ENCODE measurements around the gene SDC1.
A peak's percentile ranks its signal among the peaks of the same experiment; 100 is the strongest.
"Not testable (repeated sequence)": the region's sequence is repeated elsewhere in the genome, so short reads cannot be mapped to it uniquely, and the experiment has no call there.

The SDC1 gene

DNA sequence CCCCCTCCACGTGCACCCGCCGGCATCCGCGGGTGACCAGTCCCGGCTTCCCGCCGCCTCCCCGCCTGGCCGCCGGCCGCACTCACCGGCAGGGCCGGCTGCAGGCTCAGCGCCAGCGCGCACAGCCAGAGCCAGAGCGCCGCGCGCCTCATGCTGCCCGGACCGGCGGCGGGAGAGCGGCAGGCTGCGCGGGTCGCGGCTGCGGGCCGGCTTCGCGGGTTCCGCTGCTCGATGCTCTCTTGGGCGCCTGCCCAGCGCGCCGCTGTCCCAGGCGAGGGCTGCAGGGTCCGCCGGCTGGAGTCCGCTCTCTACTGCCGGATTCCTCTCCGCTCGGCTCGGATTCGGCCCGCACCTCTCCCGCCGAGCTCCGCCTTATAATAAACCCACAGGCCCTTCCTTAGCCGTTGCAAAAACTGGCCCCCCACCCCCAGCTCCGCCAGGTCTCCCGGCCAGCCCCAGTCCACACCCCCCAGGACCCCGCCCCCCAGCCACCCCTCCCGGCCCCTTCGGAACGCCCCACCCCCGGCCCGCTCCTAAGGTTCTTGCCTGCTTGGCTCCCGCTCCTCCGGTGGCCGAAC is at the start of gene SDC1:
TSS of gene SDC1 (minus strand) at position 415 of the 578 bp plus-strand sequence. CDS start at position 152, 263 bp downstream.
- no peaks in the 10 kb centered on the region for H3K36me3 Mint-ChIP-seq
- no peak for DNase-seq

DNA sequence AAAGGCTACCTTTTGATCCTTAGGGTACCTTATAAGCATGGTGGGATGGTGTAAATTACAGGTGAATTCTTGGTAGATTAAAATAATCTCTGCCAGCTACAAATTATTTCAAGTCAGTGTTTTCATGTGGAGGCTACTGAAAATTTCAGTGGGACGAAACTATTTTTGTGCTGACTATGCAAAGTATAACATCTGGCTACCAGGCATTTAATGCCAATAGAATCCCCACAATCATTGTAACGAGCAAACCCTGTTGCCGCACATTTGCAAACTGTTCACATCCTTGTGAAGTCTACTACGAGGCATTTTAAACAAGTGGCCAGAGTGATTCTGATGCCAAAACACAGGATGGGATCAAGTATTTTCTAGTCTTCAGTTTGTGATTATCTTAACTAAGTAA is 48.1 kb upstream of the SDC1 start:
- H3K36me3 Mint-ChIP-seq = peaks cover 37% of the 10 kb centered on the region
- H3K9me3 Mint-ChIP-seq = no peaks in the 10 kb centered on the region
- no peaks in the 10 kb centered on the region for H3K4me1 Mint-ChIP-seq
- CTCF ChIA-PET = no interaction called here
- DNase-seq = no peak
- H3K27me3 Mint-ChIP-seq = no peaks in the 10 kb centered on the region
- H3K4me3 Mint-ChIP-seq = no peak overlapping the region
- H3K27ac Mint-ChIP-seq = no peak overlapping the region

More for the DNA sequence above, at the start of gene SDC1:
- Mint-ChIP-seq H3K4me1 (peaks cover 10% of the 10 kb centered on the region), H3K9me3 (no peaks in the 10 kb centered on the region), H3K4me3 (peak within 1 kb of the TSS; percentile 55), H3K27ac (no peak within 1 kb of the TSS), H3K27me3 (peaks cover 81% of the 10 kb centered on the region)
- CTCF ChIA-PET = interaction anchor here (0.8 to 1.7 kb wide), 12 partner anchors 8 to 319 kb away, joined by 3 to 9 read pairs (median 4); no protein-coding TSS in a partner anchor

- H3K27me3 Mint-ChIP-seq, H3K27ac Mint-ChIP-seq, H3K4me1 Mint-ChIP-seq, H3K9me3 Mint-ChIP-seq, DNase-seq, H3K4me3 Mint-ChIP-seq: not testable (repeated sequence)
- peaks cover 47% of the 10 kb centered on the region for H3K36me3 Mint-ChIP-seq
- CTCF ChIA-PET = interaction anchor here (0.8 to 1.6 kb wide), 2 partner anchors 12 to 26 kb away, joined by 3 read pairs; no protein-coding TSS in a partner anchor
Measured at GRCh38 chr2:20268317-20268716, 43.4 kb upstream of the SDC1 start.

GRCh38 chr2:20267529-20267928 is 42.6 kb upstream of the SDC1 start:
- CTCF ChIA-PET = interaction anchor here (1.6 kb wide), 1 partner anchor 25 kb away, joined by 3 read pairs; no protein-coding TSS in a partner anchor
- no peak overlapping the region for H3K27ac Mint-ChIP-seq
- H3K36me3 Mint-ChIP-seq = peaks cover 43% of the 10 kb centered on the region
- H3K4me1 Mint-ChIP-seq = no peaks in the 10 kb centered on the region
- no peaks in the 10 kb centered on the region for H3K27me3 Mint-ChIP-seq
- H3K4me3 Mint-ChIP-seq = no peak overlapping the region
- H3K9me3 Mint-ChIP-seq = no peaks in the 10 kb centered on the region
- no peak for DNase-seq

DNA sequence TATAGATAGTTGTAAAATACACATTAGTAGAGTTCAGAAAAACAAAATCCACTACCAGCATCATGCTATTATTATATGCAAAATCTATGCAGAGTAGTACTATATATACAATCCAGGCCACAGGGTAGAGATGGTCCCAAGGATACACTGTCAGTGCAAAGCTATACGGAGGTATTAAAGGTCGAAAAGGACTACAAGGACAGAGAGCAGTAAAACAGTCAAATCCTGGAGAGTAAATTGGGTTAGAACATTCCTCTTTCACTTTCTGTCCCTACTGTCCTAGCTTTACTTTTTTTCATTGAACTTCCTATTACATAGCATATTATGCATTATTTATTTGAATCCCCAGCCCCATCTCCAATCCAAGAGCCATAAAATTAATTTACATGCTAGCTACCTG is 39.7 kb upstream of the SDC1 start:
- H3K9me3 Mint-ChIP-seq = no peaks in the 10 kb centered on the region
- DNase-seq = no peak
- CTCF ChIA-PET = no interaction called here
- H3K27ac Mint-ChIP-seq = peak overlapping the region; percentile 74
- H3K4me1 Mint-ChIP-seq = no peaks in the 10 kb centered on the region
- H3K27me3 Mint-ChIP-seq = no peaks in the 10 kb centered on the region
- peaks cover 37% of the 10 kb centered on the region for H3K36me3 Mint-ChIP-seq
- no peak overlapping the region for H3K4me3 Mint-ChIP-seq

- H3K4me3 Mint-ChIP-seq = no peak overlapping the region
- no peak overlapping the region for H3K27ac Mint-ChIP-seq
- H3K36me3 Mint-ChIP-seq = peaks cover 53% of the 10 kb centered on the region
- no peaks in the 10 kb centered on the region for H3K4me1 Mint-ChIP-seq
- DNase-seq = no peak
- CTCF ChIA-PET = no interaction called here
- no peaks in the 10 kb centered on the region for H3K9me3 Mint-ChIP-seq
- no peaks in the 10 kb centered on the region for H3K27me3 Mint-ChIP-seq
Measured at GRCh38 chr2:20257411-20257810, 32.5 kb upstream of the SDC1 start.

- Mint-ChIP-seq H3K27ac (no peak overlapping the region), H3K4me1 (no peaks in the 10 kb centered on the region), H3K4me3 (no peak overlapping the region), H3K9me3 (no peaks in the 10 kb centered on the region), H3K27me3 (no peaks in the 10 kb centered on the region), H3K36me3 (peaks cover 68% of the 10 kb centered on the region)
- CTCF ChIA-PET = no interaction called here
- no peak for DNase-seq
Measured at GRCh38 chr2:20254731-20255130, 29.8 kb upstream of the SDC1 start.

DNA sequence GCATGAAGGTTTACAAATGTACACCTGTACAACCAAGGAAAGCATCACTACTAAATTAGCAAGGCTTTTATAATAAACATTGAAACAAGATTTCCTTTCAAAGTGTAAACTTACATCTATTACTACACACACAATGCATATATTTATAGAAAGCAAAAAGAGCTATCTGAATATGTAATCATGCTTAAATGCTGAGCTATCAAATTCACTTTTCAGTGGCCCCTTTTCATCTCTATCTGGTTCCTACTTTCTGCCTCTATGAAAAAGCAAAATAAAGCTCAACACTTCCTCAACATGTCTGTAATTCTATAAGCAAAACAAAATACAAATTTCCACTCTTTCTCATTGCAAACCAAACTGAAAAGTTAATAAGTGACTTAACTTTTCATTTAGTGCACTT is 25.5 kb upstream of the SDC1 start:
- DNase-seq = no peak
- H3K9me3 Mint-ChIP-seq = no peaks in the 10 kb centered on the region
- CTCF ChIA-PET = interaction anchor here (0.7 to 1.0 kb wide), 2 partner anchors 290 to 393 kb away, joined by 3 read pairs; no protein-coding TSS in a partner anchor
- H3K36me3 Mint-ChIP-seq = peaks cover 67% of the 10 kb centered on the region
- H3K27me3 Mint-ChIP-seq = no peaks in the 10 kb centered on the region
- H3K4me1 Mint-ChIP-seq = no peaks in the 10 kb centered on the region
- no peak overlapping the region for H3K27ac Mint-ChIP-seq
- H3K4me3 Mint-ChIP-seq = no peak overlapping the region

- CTCF ChIA-PET = no interaction called here
- Mint-ChIP-seq H3K27me3 (no peaks in the 10 kb centered on the region), H3K4me3 (no peak overlapping the region), H3K27ac (no peak overlapping the region), H3K4me1 (no peaks in the 10 kb centered on the region), H3K36me3 (peaks cover 60% of the 10 kb centered on the region), H3K9me3 (no peaks in the 10 kb centered on the region)
- DNase-seq = no peak
Measured at GRCh38 chr2:20249170-20249569, 24.2 kb upstream of the SDC1 start.

DNA sequence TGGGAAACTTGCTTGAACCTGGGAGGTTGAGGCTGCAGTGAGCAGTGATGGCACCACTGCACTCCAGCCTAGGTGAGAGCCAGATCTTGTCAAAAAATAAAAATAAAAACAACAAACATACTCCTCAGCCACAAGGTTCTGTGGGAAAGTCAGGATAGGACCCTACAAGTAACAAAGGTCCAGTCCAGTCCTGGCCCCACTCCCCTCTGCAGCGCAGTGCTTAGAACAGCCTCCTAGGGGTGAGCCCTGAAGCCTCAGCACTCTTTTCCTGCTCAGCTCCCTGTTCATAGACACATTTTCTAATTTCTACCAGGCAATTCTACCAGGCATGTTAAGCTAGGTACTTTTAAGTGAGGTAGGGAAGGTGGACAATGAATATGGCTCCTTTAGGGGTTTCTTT is 22.2 kb upstream of the SDC1 start:
- H3K27me3 Mint-ChIP-seq = peaks cover 6% of the 10 kb centered on the region
- no peak for DNase-seq
- H3K4me1 Mint-ChIP-seq = peaks cover 3% of the 10 kb centered on the region
- no peak overlapping the region for H3K4me3 Mint-ChIP-seq
- peaks cover 41% of the 10 kb centered on the region for H3K36me3 Mint-ChIP-seq
- no peak overlapping the region for H3K27ac Mint-ChIP-seq
- H3K9me3 Mint-ChIP-seq = no peaks in the 10 kb centered on the region
- CTCF ChIA-PET = interaction anchor here (1.8 kb wide), 1 partner anchor 176 kb away, joined by 4 read pairs; no protein-coding TSS in a partner anchor

DNA sequence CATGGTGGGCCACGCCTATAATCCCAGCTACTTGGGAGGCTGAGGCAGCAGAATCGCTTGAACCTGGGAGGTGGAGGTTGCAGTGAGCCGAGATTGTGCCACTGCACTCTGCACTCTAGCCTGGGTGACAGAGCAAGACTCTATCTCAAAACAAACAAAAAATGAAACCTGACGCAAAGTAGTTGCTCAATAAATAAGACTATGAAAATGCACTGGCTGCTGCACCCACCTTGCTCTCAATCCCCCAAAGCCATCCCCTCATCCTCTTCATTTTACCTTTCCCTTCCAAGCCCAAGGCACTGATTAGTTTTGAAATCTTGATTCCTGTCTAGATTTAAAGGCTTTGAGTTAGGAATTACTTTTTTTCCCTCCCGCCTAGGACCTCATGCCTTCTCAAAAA is 18.7 kb upstream of the SDC1 start:
- not testable (repeated sequence) for DNase-seq
- CTCF ChIA-PET = interaction anchor here (1.3 to 1.5 kb wide), 2 partner anchors 12 to 180 kb away, joined by 4 to 7 read pairs; no protein-coding TSS in a partner anchor
- H3K27ac Mint-ChIP-seq = peak overlapping the region; percentile 61

DNA sequence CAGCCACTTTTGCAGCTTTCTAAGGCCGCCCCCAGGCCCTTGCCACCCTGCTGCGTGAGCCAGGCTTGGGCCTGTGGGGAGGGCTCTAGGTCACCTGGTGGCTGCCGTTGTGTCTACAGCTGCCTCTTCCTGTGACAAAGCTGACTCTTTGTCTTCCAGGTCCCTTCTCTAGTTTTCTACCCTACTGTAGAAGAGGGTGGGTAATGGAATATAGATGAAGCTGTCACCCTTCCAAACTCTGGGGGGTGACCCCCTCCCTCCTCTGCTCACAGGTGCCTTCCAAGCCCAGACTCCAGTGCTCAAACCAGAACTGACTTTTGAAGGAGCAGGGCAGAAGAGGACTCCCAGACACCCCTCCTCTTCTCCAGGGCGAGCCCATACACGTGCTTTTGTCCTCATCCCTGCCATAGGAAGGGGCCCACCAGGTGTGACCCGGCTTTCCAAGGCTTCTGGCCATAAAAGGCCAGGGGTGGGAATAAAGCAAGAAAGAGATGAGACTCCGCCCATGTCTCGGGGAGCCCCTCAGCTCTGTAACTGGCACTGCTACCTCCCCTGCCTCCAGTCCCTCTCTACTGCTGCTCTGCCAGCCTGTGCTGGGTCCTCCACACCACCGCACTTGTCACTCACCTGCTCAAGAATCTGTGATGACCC is 17.9 kb upstream of the SDC1 start:
- Mint-ChIP-seq H3K36me3 (peaks cover 5% of the 10 kb centered on the region), H3K4me3 (no peak overlapping the region)

More for the DNA sequence above, 18.7 kb upstream of the SDC1 start:
- H3K4me3 Mint-ChIP-seq, H3K9me3 Mint-ChIP-seq, H3K4me1 Mint-ChIP-seq: not testable (repeated sequence)
- peaks cover 22% of the 10 kb centered on the region for H3K27me3 Mint-ChIP-seq
- H3K36me3 Mint-ChIP-seq = peaks cover 11% of the 10 kb centered on the region

GRCh38 chr2:20241973-20242726 is 17.2 kb upstream of the SDC1 start:
- H3K4me3 Mint-ChIP-seq = peak overlapping the region; percentile 23

More for the DNA sequence above, 17.9 kb upstream of the SDC1 start:
- no peak overlapping the region for H3K27ac Mint-ChIP-seq
- peaks cover 6% of the 10 kb centered on the region for H3K4me1 Mint-ChIP-seq
- CTCF ChIA-PET = interaction anchor here (0.6 to 2.4 kb wide), 8 partner anchors 13 to 401 kb away, joined by 3 to 11 read pairs (median 4); partner anchors contain the start of gene SDC1
- H3K27me3 Mint-ChIP-seq = peaks cover 22% of the 10 kb centered on the region
- DNase-seq = no peak
- no peaks in the 10 kb centered on the region for H3K9me3 Mint-ChIP-seq

GRCh38 chr2:20240291-20240690 is 15.4 kb upstream of the SDC1 start:
- peaks cover 30% of the 10 kb centered on the region for H3K27me3 Mint-ChIP-seq
- DNase-seq, H3K4me3 Mint-ChIP-seq, CTCF ChIA-PET, H3K9me3 Mint-ChIP-seq, H3K36me3 Mint-ChIP-seq, H3K27ac Mint-ChIP-seq, H3K4me1 Mint-ChIP-seq: not testable (repeated sequence)

More at GRCh38 chr2:20241973-20242726, 17.2 kb upstream of the SDC1 start:
- Mint-ChIP-seq H3K36me3 (no peaks in the 10 kb centered on the region), H3K9me3 (no peaks in the 10 kb centered on the region), H3K27me3 (peaks cover 22% of the 10 kb centered on the region), H3K27ac (peak overlapping the region; percentile 28), H3K4me1 (peaks cover 6% of the 10 kb centered on the region)
- no peak for DNase-seq
- CTCF ChIA-PET = interaction anchor here (1.0 to 2.4 kb wide), 6 partner anchors 17 to 402 kb away, joined by 3 to 11 read pairs (median 4); partner anchors contain the start of gene SDC1
